Heart left ventricle (tissue), 16 donors: ENCODE measurements around the gene MUC4. TPM values are rescaled to one million over a fixed set of nuclear protein-coding genes. Genes with fewer than 3 reads are reported as not detected.

Experiments
- ATAC-seq, 4 donors: fragments of 200-7000 bp; cut with Tn5 transposase; one replicate each; pipeline ENCODE4 v1.9.1; 2020 to 2022; ENCODE audit warnings: moderate library complexity in 4 of 4, mild to moderate bottlenecking in 3 of 4, moderate number of reproducible peaks in 1 of 4
- DNase-seq, 5 donors: peaks; one replicate each; pipeline ENCODE4 v3.0.0-alpha.2; 2020
- H3K27ac ChIP-seq, 12 donors: fragments of 200-600 bp; sonication (generic) in 4 of 12; one replicate each; pipeline versions ENCODE4 v1.5.0 to v1.8.0; 2016 to 2022; ENCODE audit warnings: mild to moderate bottlenecking in 2 of 12
- H3K27me3 ChIP-seq, 9 donors: fragments of 200-600 bp; sonication (generic) in 2 of 9; one replicate each; pipeline versions ENCODE4 v1.5.1 to v1.8.0; 2016 to 2022; ENCODE audit warnings: mild to moderate bottlenecking in 3 of 9
- H3K36me3 ChIP-seq, 9 donors: fragments of 200-600 bp; sonication (generic) in 2 of 9; one replicate each; pipeline versions ENCODE4 v1.5.0 to v1.8.0; 2018 to 2022; ENCODE audit warnings: mild to moderate bottlenecking in 2 of 9
- H3K4me1 ChIP-seq, 12 donors: fragments of 200-600 bp; sonication (generic) in 4 of 12; one replicate each; pipeline versions ENCODE4 v1.5.0 to v1.8.0; 2016 to 2022; ENCODE audit warnings: mild to moderate bottlenecking in 3 of 12
- H3K4me3 ChIP-seq, 12 donors: fragments of 200-600 bp; sonication (generic) in 4 of 12; one replicate each; pipeline versions ENCODE4 v1.5.0 to v1.8.0; 2017 to 2022; ENCODE audit warnings: mild to moderate bottlenecking in 9 of 12, moderate library complexity in 4 of 12
- H3K9me3 ChIP-seq, 12 donors: fragments of 200-600 bp; sonication (generic) in 4 of 12; one replicate each; pipeline versions ENCODE4 v1.5.0 to v1.8.0; 2016 to 2022; ENCODE audit warnings: mild to moderate bottlenecking in 1 of 12
- CTCF ChIP-seq, 12 donors: fragments of 200-600 bp; sonication (generic) in 4 of 12; IDR thresholded peaks; one replicate each; pipeline versions ENCODE4 v1.5.0 to v1.8.0; 2018 to 2022; ENCODE audit warnings: antibody characterized with exemption in 12 of 12, mild to moderate bottlenecking in 5 of 12
- POLR2A ChIP-seq, 2 donors: fragments of 450-650 bp; IDR thresholded peaks; one replicate each; pipeline ENCODE4 v1.6.1; 2017; ENCODE audit warnings: antibody characterized with exemption in 2 of 2, mild to moderate bottlenecking in 2 of 2, moderate library complexity in 2 of 2
- WGBS, 4 donors: extraction: QIAGEN DNeasy Blood & Tissue Kit in 2 of 4; methylation state at CpG; one replicate each; pipeline versions ENCODE4 v1.1.5 to v1.1.7; 2013 to 2018; 5-methylcytosine and 5-hydroxymethylcytosine counted together
- intact Hi-C, 10 donors: fragments of 100-400 bp; cut with DNase I; formaldehyde crosslinking; loops; one replicate each; pipeline versions ENCODE4 v1.11.1 to v1.14.2; 2022
- polyA plus RNA-seq, 2 donors: library from polyadenylated mRNA; stranded (reverse); fragments of 200-250 nt; gene quantifications; one replicate each; pipeline ENCODE4 v1.2.3, GENCODE V29; 2013
- total RNA-seq, 9 donors: library from RNA; depleted of rRNA in 2 of 9; stranded (reverse); fragments of >200 nt in 2 of 9; fragmentation: NEBNext Ultra II Directional in 3 of 9; extraction: Animal tissue kit (Norgen Biotek cat#: 25700) in 3 of 9; gene quantifications; one replicate each; pipeline versions ENCODE4 v1.1.0 to v1.2.4, GENCODE V29; 2016 to 2023
- donor health status: ischemic (EF 13 %, LVEDD 7.1; RV severe dilation, severe dysfunction).
- donor health status: healthy with polysubstance abuse.
- donor health status: DM: no; HTN: yes; CAD: no.
- donor health status: DM: no; HTN: no; CAD: no.
- donor health status: ischemic (EF 25% LVEDD 6.9; RV normal size, moderate dysfunction).
- donor health status: ischemic (EF 25% LVEDD 5.7; RV mildly dilated, moderate dysfunction).
- donor health status: healthy.
- donor health status: DM: yes; HTN: yes; CAD: no.
- donor health status: ischemic (EF 35%, LVEDD 5.7; RV mildly dilated, moderate dysfunction).
- donor health status: nonischemic (EF 11% LVEDD 7.7; RV severe dilation, severe dysfunction).
- donor health status: DM: yes; HTN: yes; CAD: no.
- donor health status: PGD.
- donor health status: ischemic (EF 29% LVEDD 5.4; RV normal size, mild dysfunction).
- donor health status: nonischemic (EF 23%, LVEDD 6.1; RV moderate dilation, normal function).

MUC4 gene
- total and polyA plus RNA-seq, 11 donors = 0.02 to 0.17 (median 0.03) TPM; not detected in 8

DNA sequence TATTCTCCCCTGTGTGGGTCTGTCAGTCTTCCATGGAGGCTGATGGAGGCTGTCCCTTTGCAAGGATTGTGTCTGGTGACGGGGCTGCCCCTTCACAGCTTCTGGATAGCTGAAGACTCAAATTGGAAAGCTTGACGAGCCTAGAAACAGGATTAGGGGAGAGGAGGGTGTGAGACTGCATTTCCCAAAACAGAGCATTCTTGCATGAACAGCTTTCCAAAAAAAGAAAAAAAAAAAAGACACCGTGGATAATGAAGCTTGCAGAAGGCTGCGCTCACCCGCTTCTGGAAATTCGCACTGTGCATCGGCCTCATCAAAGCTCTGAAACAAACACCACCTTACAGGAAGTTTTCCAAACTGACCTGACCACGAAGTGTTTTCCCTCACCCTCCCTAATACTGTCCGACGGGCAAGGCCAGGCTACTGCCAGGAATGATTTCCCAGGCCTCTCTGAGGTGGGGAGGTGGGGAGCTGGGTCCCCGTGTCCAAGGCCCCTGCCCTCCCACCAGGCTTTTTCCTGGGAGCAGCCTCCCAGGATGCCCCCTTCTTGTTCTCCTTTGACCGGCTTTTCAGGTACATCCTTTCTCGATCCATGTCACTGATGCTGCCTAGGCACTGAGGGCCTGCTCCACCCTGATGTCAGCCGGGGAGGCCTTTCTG, 24.9 kb upstream of the MUC4 start:
- Histone ChIP-seq H3K4me1 (no peaks in the 10 kb centered on the region), H3K4me3 (no peak overlapping the region), H3K9me3 (no peaks in the 10 kb centered on the region), H3K27me3 (peaks cover 0 to 6% (median 0%) of the 10 kb centered on the region in 9 donors), H3K27ac (no peak overlapping the region), H3K36me3 (no peaks in the 10 kb centered on the region)
- 75 to 82% (median 80%) methylated on average over 14 of the region's 14 CpGs for WGBS, 4 donors
- intact Hi-C loops = no loop called here
- no peak for ATAC-seq
- TF ChIP-seq POLR2A (IDR thresholded peaks at IDR 0.05) = no peak
- no peak for TF ChIP-seq CTCF (IDR thresholded peaks at IDR 0.05)
- peak in 1 of 5 donors; percentile 4 for DNase-seq

- DNase-seq (peak in 1 of 5 donors; percentile 49), ATAC-seq (no peak)
- WGBS, 4 donors = 82 to 89% (median 86%) methylated on average over 12 to 14 of the region's 14 CpGs
- H3K27me3 ChIP-seq = peaks cover 0 to 6% (median 0%) of the 10 kb centered on the region in 9 donors
- H3K36me3 ChIP-seq = no peaks in the 10 kb centered on the region
- intact Hi-C loops = no loop called here
- TF ChIP-seq CTCF (IDR thresholded peaks at IDR 0.05) (no peak), POLR2A (IDR thresholded peaks at IDR 0.05) (no peak)
- no peak overlapping the region for H3K27ac ChIP-seq
- no peak overlapping the region for H3K4me3 ChIP-seq
- no peaks in the 10 kb centered on the region for H3K4me1 ChIP-seq
- no peaks in the 10 kb centered on the region for H3K9me3 ChIP-seq
Measured at GRCh38 chr3:195835791-195836190, 24.1 kb upstream of the MUC4 start.

DNA sequence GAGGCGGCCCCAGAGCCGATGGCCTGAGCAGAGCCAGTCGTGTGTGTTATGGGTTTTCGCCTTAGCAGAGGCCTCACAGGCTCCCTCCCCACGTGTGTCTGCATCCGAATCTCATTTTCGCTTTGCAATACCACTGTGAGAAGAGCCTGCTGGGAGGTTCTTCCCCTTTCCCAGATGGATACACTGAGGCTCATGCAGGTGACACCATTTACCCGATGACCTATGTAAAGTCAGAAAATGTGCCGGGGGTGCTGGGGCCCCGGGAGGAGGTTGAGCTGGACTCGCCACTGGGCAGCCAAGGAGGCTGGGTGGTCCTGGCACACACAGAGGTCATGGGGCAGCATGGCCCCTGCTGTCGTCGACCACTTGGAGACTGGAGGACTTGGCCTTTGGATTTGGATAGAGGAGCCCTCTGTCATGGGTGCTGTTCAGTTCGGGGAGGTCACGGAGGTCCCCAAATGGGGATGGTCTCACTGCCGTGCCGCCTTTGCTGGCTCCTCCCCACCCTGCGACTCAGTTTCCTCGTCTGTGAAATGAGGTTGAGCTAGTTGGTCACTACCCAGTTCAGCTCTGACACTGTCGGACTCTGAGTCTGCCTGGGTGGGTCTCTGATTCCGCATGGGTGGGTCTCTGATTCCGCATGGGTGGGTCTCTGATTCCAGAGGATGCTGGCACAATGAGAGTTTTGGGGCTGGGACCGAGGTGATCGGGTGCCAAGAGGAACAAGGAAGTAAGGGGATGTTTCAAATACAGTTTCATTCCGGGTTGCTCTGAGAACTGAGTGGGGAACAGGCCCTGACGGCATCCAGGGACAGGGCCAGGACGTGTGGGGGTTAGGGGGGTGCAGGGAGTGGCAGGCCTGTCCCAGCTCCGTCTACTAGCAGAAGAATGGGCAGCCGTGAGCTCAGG, 23.2 kb upstream of the MUC4 start:
- no peaks in the 10 kb centered on the region for H3K4me1 ChIP-seq
- no peak for TF ChIP-seq CTCF (IDR thresholded peaks at IDR 0.05)
- no peak for TF ChIP-seq POLR2A (IDR thresholded peaks at IDR 0.05)

GRCh38 chr3:195829897-195830254, 18.1 kb upstream of the MUC4 start:
- ATAC-seq (peak in 1 of 4 donors; percentile 11), DNase-seq (no peak)
- H3K9me3 ChIP-seq = no peaks in the 10 kb centered on the region
- H3K27me3 ChIP-seq = peaks cover 0 to 9% (median 3%) of the 10 kb centered on the region in 9 donors
- WGBS, 4 donors = 64 to 87% (median 72%) methylated on average over 15 to 16 of the region's 16 CpGs
- no peak overlapping the region for H3K27ac ChIP-seq
- no peak overlapping the region for H3K4me3 ChIP-seq
- intact Hi-C loops = no loop called here
- H3K4me1 ChIP-seq = no peaks in the 10 kb centered on the region
- no peaks in the 10 kb centered on the region for H3K36me3 ChIP-seq
- TF ChIP-seq CTCF (IDR thresholded peaks at IDR 0.05) (no peak), POLR2A (IDR thresholded peaks at IDR 0.05) (no peak)

More for the DNA sequence above, 23.2 kb upstream of the MUC4 start:
- no peak overlapping the region for H3K27ac ChIP-seq
- peaks cover 0 to 6% (median 0%) of the 10 kb centered on the region in 9 donors for H3K27me3 ChIP-seq
- 87 to 88% (median 88%) methylated on average over 28 to 29 of the region's 29 CpGs for WGBS, 4 donors
- no peaks in the 10 kb centered on the region for H3K9me3 ChIP-seq
- intact Hi-C loops = no loop called here
- peak in 1 of 5 donors; percentile 37 for DNase-seq
- no peak for ATAC-seq
- H3K36me3 ChIP-seq = no peaks in the 10 kb centered on the region
- no peak overlapping the region for H3K4me3 ChIP-seq
